Body of pancreas (tissue), 4 donors: ENCODE data around the gene TTLL11. TPM values are rescaled to one million over a fixed set of nuclear protein-coding genes. Genes with fewer than 3 reads are reported as not detected.

Experiments
- ATAC-seq: fragments of 150-250 bp; one replicate; pipeline ENCODE4 v1.9.1; 2016
- DNase-seq, 4 donors: peaks; one replicate each; pipeline ENCODE4 v3.0.0-alpha.2; 2019
- H3K27ac ChIP-seq, 4 donors: fragments of 200-600 bp; sonication (generic); 1 replicate in 3 of 4; 2 replicates in 1 of 4; pipeline versions ENCODE4 v1.5.1 to v1.6.1; 2016 to 2019; ENCODE audit warnings: mild to moderate bottlenecking in 1 of 4, mixed read lengths in 1 of 4, moderate library complexity in 1 of 4
- H3K27me3 ChIP-seq, 2 donors: fragments of 200-600 bp; sonication (generic); one replicate each; pipeline ENCODE4 v1.6.0; 2016; ENCODE audit warnings: mild to moderate bottlenecking in 1 of 2
- H3K36me3 ChIP-seq, 2 donors: fragments of 200-600 bp; sonication (generic); replicated peaks in 1 of 2; 2 replicates each; pipeline ENCODE4 v1.5.1; 2016; ENCODE audit warnings: low read depth in 2 of 2; ENCODE audit not compliant: insufficient read depth in 1 of 2
- H3K4me1 ChIP-seq: fragments of 200-600 bp; sonication (generic); one replicate; pipeline ENCODE4 v1.6.0; 2016
- H3K4me3 ChIP-seq, 2 donors: fragments of 200-600 bp; sonication (generic); 1 replicate in 1 of 2; 2 replicates in 1 of 2; pipeline ENCODE4 v1.5.1; 2016 to 2019
- H3K9me3 ChIP-seq, 3 donors: fragments of 200-600 bp; sonication (generic); 1 replicate in 2 of 3; 2 replicates in 1 of 3; pipeline ENCODE4 v1.5.1; 2016
- POLR2A ChIP-seq, 3 donors: fragments of 450-650 bp; IDR thresholded peaks; one replicate each; pipeline ENCODE4 v1.6.1; 2016; ENCODE audit warnings: antibody characterized with exemption in 3 of 3, mild to moderate bottlenecking in 2 of 3
- WGBS, 2 donors: methylation state at CpG; one replicate each; pipeline ENCODE4 v1.1.5; 2017; 5-methylcytosine and 5-hydroxymethylcytosine counted together
- intact Hi-C: fragments of 100-400 bp; cut with DNase I; formaldehyde crosslinking; loops from one replicate; pipeline ENCODE4 v1.15.1; 2023
- total RNA-seq, 2 donors: library from RNA; depleted of rRNA; stranded (reverse); fragments of >200 nt; gene quantifications; one replicate each; pipeline ENCODE4 v1.1.0, GENCODE V29; 2016
- TF ChIP-seq, protein P1 (sequence below), 7 experiments: fragments of 450-650 bp in 4 of 7; fragments of 200-600 bp in 3 of 7; sonication (generic) in 3 of 7; IDR thresholded peaks; one replicate each; pipeline ENCODE4 v1.5.1; 2016 to 2019; ENCODE audit warnings: antibody characterized with exemption in 7 of 7

TTLL11 gene
- total RNA-seq, 2 donors from 2014 or later: 14.5 to 16.8 TPM

DNA sequence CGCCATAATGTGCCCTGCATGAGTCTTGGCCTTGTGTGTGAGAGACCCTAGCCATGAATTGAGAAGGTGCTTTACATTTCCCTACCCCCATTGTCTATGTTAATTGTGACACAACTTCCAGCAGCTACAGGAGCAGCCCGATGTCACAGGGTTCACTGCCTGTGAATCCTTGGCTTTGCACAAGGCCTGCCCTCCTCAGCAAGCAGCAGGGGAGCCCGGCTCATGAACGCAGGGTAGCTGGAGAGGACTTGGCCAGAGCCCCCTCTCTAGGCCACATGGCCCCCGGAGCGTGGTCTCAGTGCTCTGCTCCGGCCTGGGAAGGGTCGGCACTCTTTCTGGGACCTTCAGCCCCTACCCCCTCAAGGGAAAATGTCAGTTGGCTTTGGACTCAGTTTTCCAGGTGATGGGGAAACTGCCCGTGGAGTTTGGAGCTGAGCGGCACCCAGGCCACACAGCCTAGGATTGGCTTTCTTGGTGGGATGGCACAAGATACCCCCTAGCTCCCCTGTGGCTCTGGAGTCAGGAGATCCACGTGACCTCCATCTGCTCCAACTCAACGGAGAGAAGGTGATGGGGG lies 280.9 kb downstream of the TTLL11 start:
- no peak overlapping the region for H3K4me3 ChIP-seq
- no peak for TF ChIP-seq POLR2A (IDR thresholded peaks at IDR 0.05)
- TF ChIP-seq, protein P1, sequence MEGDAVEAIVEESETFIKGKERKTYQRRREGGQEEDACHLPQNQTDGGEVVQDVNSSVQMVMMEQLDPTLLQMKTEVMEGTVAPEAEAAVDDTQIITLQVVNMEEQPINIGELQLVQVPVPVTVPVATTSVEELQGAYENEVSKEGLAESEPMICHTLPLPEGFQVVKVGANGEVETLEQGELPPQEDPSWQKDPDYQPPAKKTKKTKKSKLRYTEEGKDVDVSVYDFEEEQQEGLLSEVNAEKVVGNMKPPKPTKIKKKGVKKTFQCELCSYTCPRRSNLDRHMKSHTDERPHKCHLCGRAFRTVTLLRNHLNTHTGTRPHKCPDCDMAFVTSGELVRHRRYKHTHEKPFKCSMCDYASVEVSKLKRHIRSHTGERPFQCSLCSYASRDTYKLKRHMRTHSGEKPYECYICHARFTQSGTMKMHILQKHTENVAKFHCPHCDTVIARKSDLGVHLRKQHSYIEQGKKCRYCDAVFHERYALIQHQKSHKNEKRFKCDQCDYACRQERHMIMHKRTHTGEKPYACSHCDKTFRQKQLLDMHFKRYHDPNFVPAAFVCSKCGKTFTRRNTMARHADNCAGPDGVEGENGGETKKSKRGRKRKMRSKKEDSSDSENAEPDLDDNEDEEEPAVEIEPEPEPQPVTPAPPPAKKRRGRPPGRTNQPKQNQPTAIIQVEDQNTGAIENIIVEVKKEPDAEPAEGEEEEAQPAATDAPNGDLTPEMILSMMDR (IDR thresholded peaks at IDR 0.05): no peak
- no peaks in the 10 kb centered on the region for H3K9me3 ChIP-seq
- no peak for ATAC-seq
- intact Hi-C loops: no loop called here
- H3K27me3 ChIP-seq: no peaks in the 10 kb centered on the region
- no peaks in the 10 kb centered on the region for H3K4me1 ChIP-seq
- no peaks in the 10 kb centered on the region for H3K36me3 ChIP-seq
- DNase-seq: no peak
- H3K27ac ChIP-seq: no peak overlapping the region
- WGBS, 2 donors: 78 to 85% methylated on average over 9 to 12 of the region's 12 CpGs

DNA sequence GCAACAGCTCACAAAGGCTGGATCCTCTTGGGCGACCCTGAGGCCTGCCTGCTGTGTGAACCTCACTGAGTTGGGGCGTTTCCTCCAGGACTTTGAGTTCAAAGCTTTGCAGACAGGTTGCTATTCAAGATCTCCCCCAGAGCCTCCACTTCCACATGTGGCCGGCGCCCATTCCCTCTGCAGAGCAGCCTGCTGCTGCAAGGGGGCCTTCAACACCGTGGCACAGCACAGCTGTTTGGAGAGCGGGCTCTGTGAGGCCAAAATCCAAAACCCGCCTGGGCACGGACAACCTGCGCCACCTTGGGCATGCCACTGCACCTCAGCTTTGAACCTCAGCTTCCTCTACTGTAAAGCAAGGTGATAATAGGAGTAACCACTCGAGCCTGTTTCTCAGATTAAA lies 281.4 kb downstream of the TTLL11 start:
- TF ChIP-seq POLR2A (IDR thresholded peaks at IDR 0.05): no peak
- TF ChIP-seq, protein P1 (IDR thresholded peaks at IDR 0.05): no peak
- intact Hi-C loops: no loop called here
- no peaks in the 10 kb centered on the region for H3K27me3 ChIP-seq
- no peak overlapping the region for H3K4me3 ChIP-seq
- no peaks in the 10 kb centered on the region for H3K9me3 ChIP-seq
- H3K27ac ChIP-seq: no peak overlapping the region
- WGBS, 2 donors: 81 to 89% methylated on average over 9 to 10 of the region's 10 CpGs
- H3K36me3 ChIP-seq: no peaks in the 10 kb centered on the region
- no peak for DNase-seq
- no peak for ATAC-seq
- no peaks in the 10 kb centered on the region for H3K4me1 ChIP-seq

DNA sequence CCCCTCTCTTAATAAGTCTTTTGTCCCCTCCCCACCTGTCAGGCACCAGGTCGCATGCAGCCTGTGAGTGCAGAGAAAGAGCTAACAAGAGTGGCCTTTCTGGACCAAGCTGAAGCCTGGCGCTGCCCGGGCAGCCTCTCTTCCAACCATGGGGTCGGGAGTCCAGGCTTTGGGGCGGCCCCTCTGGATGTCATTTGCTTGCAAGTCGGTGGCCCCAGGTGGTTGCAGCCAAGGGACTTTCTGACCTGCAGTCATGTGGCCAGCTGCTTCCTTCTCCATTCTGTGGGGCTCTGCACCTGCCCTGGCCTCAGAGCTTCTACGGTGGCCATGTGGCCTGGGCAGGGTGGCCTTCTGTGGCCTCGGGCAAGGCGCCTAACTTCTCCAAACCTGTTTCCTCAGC lies 282.0 kb downstream of the TTLL11 start:
- intact Hi-C loops: no loop called here
- 90 to 100% methylated on average over 3 to 9 of the region's 9 CpGs for WGBS, 2 donors
- ATAC-seq: no peak
- no peaks in the 10 kb centered on the region for H3K9me3 ChIP-seq
- no peak overlapping the region for H3K4me3 ChIP-seq
- H3K27ac ChIP-seq: no peak overlapping the region
- no peak for DNase-seq
- H3K36me3 ChIP-seq: no peaks in the 10 kb centered on the region
- H3K4me1 ChIP-seq: no peaks in the 10 kb centered on the region
- H3K27me3 ChIP-seq: no peaks in the 10 kb centered on the region
- TF ChIP-seq POLR2A (IDR thresholded peaks at IDR 0.05): no peak
- TF ChIP-seq, protein P1 (IDR thresholded peaks at IDR 0.05): no peak

DNA sequence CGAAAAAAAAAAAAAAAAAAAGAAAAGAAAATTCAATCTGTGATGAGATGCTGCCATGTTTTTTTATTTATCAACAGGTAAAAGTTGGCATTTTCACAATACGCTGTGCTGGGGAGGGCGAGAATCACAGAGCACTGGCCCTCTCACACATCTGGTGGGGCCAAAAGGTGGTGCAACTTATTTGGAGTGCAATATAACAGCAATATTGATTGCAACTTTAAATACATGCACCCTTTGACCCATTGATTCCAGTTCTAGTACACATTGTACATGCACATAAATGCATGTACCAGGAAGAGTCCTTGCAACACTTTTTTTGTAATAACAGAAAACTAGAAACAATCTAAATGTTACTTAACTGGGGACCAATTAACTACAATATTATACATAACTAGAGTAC lies 282.6 kb downstream of the TTLL11 start:
- Histone ChIP-seq H3K4me3 (no peak overlapping the region), H3K36me3 (no peaks in the 10 kb centered on the region), H3K27me3 (no peaks in the 10 kb centered on the region), H3K4me1 (no peaks in the 10 kb centered on the region), H3K27ac (no peak overlapping the region), H3K9me3 (no peaks in the 10 kb centered on the region)
- intact Hi-C loops: no loop called here
- WGBS, 2 donors: 68 to 83% methylated on average over 3 of the region's 3 CpGs
- no peak for DNase-seq
- no peak for ATAC-seq
- no peak for TF ChIP-seq POLR2A (IDR thresholded peaks at IDR 0.05)
- TF ChIP-seq, protein P1 (IDR thresholded peaks at IDR 0.05): no peak

DNA sequence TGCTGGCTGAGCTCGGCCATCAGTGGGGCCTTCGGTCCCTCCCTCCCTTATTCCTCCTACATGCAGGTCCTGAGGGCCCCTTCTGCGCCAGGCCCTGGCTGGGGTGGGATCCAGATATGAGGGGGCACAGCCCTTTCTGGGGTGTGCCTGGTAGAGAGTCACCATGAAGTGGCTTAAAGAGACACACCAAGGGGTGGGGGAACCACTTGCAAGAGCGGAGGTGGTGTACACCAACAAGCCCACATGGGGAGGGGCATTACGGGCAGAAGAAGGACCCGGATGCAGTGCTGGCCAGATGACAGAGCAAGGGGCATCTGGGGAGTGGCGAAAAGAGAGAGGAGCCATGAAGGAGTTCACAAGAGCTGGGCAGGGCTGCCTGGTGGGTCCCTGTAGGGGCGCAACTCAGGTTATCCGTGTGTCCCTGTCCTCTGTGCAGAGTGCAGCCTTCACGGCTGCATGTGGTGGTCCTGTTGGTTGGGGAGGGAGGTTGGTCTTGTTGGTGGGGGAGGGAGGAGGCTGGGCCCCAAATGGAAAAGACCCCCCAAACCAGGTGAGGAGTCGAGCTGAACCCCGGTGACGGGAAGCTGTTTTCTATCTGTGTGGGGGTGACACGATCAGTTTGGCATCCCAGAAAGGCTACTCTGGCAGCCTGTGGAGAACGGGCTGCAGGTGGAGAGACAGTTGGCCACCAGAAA lies 283.6 kb downstream of the TTLL11 start:
- intact Hi-C loops: no loop called here
- Histone ChIP-seq H3K27ac (no peak overlapping the region), H3K9me3 (no peaks in the 10 kb centered on the region), H3K4me1 (no peaks in the 10 kb centered on the region), H3K36me3 (no peaks in the 10 kb centered on the region), H3K4me3 (no peak overlapping the region), H3K27me3 (no peaks in the 10 kb centered on the region)
- ATAC-seq: no peak
- TF ChIP-seq, protein P1 (IDR thresholded peaks at IDR 0.05): no peak
- TF ChIP-seq POLR2A (IDR thresholded peaks at IDR 0.05): no peak
- WGBS, 2 donors: 87 to 88% methylated on average over 15 of the region's 15 CpGs
- no peak for DNase-seq
